NCI-H524 treated with DMSO at 0.1 percent for 48 hours (cell line): ENCODE data around the gene GCG.

Experiments
- DNase-seq: peaks from one replicate; lab custom pipeline; 2025; lab: John Stamatoyannopoulos, UW

The GCG gene

GRCh38 chr2:162100579-162100978, 51.5 kb downstream of the GCG start:
- no peak for DNase-seq

- DNase-seq, result no peak
Measured at GRCh38 chr2:162099836-162100235, 52.2 kb downstream of the GCG start.
